OCI-LY1 (cell line): Measurements from ENCODE around the gene TP53.

Source experiments
- H2AFZ ChIP-seq: fragments of 200-600 bp; sonication (generic), shearing (Covaris generic); 2 replicates; pipeline ENCODE4 v1.6.0; 2014; ENCODE audit warnings: antibody characterized with exemption, mild to moderate bottlenecking, low read length
- H3F3A ChIP-seq: fragments of 200-600 bp; sonication (generic), shearing (Covaris generic); 2 replicates; pipeline ENCODE4 v1.6.0; 2014; ENCODE audit warnings: mild to moderate bottlenecking, antibody characterized with exemption, low read length, moderate library complexity; ENCODE audit not compliant: insufficient read depth
- H3K27ac ChIP-seq: fragments of 200-600 bp; sonication (generic); 2 replicates; pipeline ENCODE4 v1.5.1; 2014; ENCODE audit warnings: low read length, mixed run types, mild to moderate bottlenecking, low read depth; ENCODE audit not compliant: poor library complexity, severe bottlenecking
- H3K27me3 ChIP-seq: fragments of 200-600 bp; sonication (generic); 2 replicates; pipeline ENCODE4 v1.6.0; 2014; ENCODE audit warnings: antibody characterized with exemption, mild to moderate bottlenecking, low read length, moderate library complexity; ENCODE audit not compliant: insufficient read depth
- H3K36me3 ChIP-seq: fragments of 200-600 bp; sonication (generic); 2 replicates; pipeline ENCODE4 v1.6.1; 2014; ENCODE audit warnings: mild to moderate bottlenecking, antibody characterized with exemption, low read length, moderate library complexity, mixed read lengths; ENCODE audit not compliant: insufficient read depth
- H3K4me1 ChIP-seq: fragments of 200-600 bp; sonication (generic); 2 replicates; pipeline ENCODE4 v1.5.1; 2014; ENCODE audit warnings: mild to moderate bottlenecking, low read length, moderate library complexity; ENCODE audit not compliant: insufficient read depth, severe bottlenecking
- H3K4me2 ChIP-seq: fragments of 200-600 bp; sonication (generic), shearing (Covaris generic); 2 replicates; pipeline ENCODE4 v1.6.1; 2014; ENCODE audit warnings: low read length
- H3K4me3 ChIP-seq: fragments of 200-600 bp; sonication (generic); 2 replicates; pipeline ENCODE4 v1.5.1; 2014; ENCODE audit warnings: low read length, low read depth, mild to moderate bottlenecking, mixed read lengths; ENCODE audit not compliant: poor library complexity, severe bottlenecking
- H3K79me2 ChIP-seq: fragments of 200-600 bp; shearing (Covaris generic); 2 replicates; pipeline ENCODE4 v1.6.1; 2016; ENCODE audit warnings: mixed run types, low read length, mixed read lengths; ENCODE audit not compliant: insufficient read depth
- H3K9ac ChIP-seq: fragments of 200-600 bp; sonication (generic), shearing (Covaris generic); 2 replicates; pipeline ENCODE4 v1.6.1; 2014; ENCODE audit warnings: mild to moderate bottlenecking, low read length, mixed read lengths
- H3K9me2 ChIP-seq: fragments of 200-600 bp; sonication (generic), shearing (Covaris generic); 2 replicates; pipeline ENCODE4 v1.6.1; 2014; ENCODE audit warnings: low read depth, mild to moderate bottlenecking, low read length, mixed read lengths
- H3K9me3 ChIP-seq: fragments of 200-600 bp; shearing (Covaris generic); 2 replicates; pipeline ENCODE4 v1.6.1; 2014; ENCODE audit warnings: low read length, mixed read lengths
- H4K20me1 ChIP-seq: fragments of 200-600 bp; sonication (generic), shearing (Covaris generic); 2 replicates; pipeline ENCODE4 v1.6.0; 2016; ENCODE audit warnings: mild to moderate bottlenecking, low read length; ENCODE audit not compliant: insufficient read depth
- EZH2 ChIP-seq: fragments of 200-600 bp; sonication (generic), shearing (Covaris generic); IDR thresholded peaks from 2 replicates; pipeline ENCODE4 v1.8.0; 2017; ENCODE audit warnings: borderline replicate concordance, mixed run types, mild to moderate bottlenecking, antibody characterized with exemption, low read length, moderate library complexity, mixed read lengths
- TF ChIP-seq, protein P1 (sequence below): fragments of 200-600 bp; sonication (generic), shearing (Covaris generic); IDR thresholded peaks from 2 replicates; pipeline ENCODE4 v1.5.1; 2017; ENCODE audit warnings: mild to moderate bottlenecking, antibody characterized with exemption, low read length, moderate library complexity, mixed read lengths

Gene TP53

DNA sequence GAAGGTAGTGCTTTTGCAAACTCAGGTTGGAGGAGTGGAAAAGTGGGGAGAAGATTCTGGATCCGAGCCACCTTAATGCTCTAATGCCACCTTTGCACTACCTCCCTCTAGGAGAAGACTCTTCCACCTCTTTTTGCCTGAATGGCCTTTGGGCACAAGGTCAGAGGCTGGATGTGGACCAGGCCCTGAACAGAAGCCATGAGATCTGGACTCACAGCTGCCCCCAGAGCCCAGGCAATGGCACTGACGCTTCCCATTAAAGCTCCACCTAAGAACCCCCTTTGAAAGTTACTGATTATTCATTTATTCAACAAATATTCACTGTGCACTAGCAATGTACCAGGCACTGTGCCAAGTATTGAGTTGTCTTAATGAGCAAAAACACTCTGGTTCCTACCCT, 54.2 kb downstream of the TP53 start:
- H3K9me3 ChIP-seq = no peaks in the 10 kb centered on the region
- H3K27me3 ChIP-seq = no peaks in the 10 kb centered on the region
- no peaks in the 10 kb centered on the region for H3F3A ChIP-seq
- no peaks in the 10 kb centered on the region for H3K79me2 ChIP-seq
- H4K20me1 ChIP-seq = no peaks in the 10 kb centered on the region
- TF ChIP-seq EZH2 = no peak
- H2AFZ ChIP-seq = no peak overlapping the region
- H3K4me2 ChIP-seq = no peak overlapping the region
- no peak overlapping the region for H3K27ac ChIP-seq
- H3K4me3 ChIP-seq = no peak overlapping the region
- no peak overlapping the region for H3K9ac ChIP-seq
- H3K36me3 ChIP-seq = no peaks in the 10 kb centered on the region
- H3K9me2 ChIP-seq = no peaks in the 10 kb centered on the region
- H3K4me1 ChIP-seq = no peaks in the 10 kb centered on the region

DNA sequence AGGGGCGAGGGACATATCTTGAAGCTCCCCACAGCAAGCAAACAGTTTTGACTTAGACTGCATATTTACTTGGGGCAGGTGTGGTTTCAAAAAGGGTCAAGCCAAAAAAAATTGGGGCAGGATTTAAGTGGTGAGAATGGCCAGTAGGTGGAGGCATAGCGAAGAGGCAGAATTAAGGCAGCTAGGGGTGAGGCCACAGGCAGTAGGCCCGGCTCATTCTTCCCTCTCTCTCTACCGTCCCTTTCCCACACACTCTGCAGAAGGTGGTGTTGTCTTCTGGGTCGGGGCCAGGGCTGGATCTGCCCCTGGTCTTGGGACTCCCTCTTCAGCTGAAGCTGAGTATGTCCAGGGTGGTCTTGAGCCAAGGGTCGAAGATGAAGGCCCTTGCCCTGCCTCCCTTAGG, 54.8 kb downstream of the TP53 start:
- H3F3A ChIP-seq = no peaks in the 10 kb centered on the region
- no peaks in the 10 kb centered on the region for H3K9me3 ChIP-seq
- no peak overlapping the region for H3K4me2 ChIP-seq
- H3K27me3 ChIP-seq = no peaks in the 10 kb centered on the region
- no peaks in the 10 kb centered on the region for H3K36me3 ChIP-seq
- no peaks in the 10 kb centered on the region for H4K20me1 ChIP-seq
- no peak overlapping the region for H2AFZ ChIP-seq
- H3K9ac ChIP-seq = no peak overlapping the region
- no peaks in the 10 kb centered on the region for H3K4me1 ChIP-seq
- no peak overlapping the region for H3K27ac ChIP-seq
- H3K9me2 ChIP-seq = no peaks in the 10 kb centered on the region
- H3K79me2 ChIP-seq = no peaks in the 10 kb centered on the region
- TF ChIP-seq EZH2 = no peak
- TF ChIP-seq, protein P1, sequence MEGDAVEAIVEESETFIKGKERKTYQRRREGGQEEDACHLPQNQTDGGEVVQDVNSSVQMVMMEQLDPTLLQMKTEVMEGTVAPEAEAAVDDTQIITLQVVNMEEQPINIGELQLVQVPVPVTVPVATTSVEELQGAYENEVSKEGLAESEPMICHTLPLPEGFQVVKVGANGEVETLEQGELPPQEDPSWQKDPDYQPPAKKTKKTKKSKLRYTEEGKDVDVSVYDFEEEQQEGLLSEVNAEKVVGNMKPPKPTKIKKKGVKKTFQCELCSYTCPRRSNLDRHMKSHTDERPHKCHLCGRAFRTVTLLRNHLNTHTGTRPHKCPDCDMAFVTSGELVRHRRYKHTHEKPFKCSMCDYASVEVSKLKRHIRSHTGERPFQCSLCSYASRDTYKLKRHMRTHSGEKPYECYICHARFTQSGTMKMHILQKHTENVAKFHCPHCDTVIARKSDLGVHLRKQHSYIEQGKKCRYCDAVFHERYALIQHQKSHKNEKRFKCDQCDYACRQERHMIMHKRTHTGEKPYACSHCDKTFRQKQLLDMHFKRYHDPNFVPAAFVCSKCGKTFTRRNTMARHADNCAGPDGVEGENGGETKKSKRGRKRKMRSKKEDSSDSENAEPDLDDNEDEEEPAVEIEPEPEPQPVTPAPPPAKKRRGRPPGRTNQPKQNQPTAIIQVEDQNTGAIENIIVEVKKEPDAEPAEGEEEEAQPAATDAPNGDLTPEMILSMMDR = peak; percentile 66
- no peak overlapping the region for H3K4me3 ChIP-seq

DNA sequence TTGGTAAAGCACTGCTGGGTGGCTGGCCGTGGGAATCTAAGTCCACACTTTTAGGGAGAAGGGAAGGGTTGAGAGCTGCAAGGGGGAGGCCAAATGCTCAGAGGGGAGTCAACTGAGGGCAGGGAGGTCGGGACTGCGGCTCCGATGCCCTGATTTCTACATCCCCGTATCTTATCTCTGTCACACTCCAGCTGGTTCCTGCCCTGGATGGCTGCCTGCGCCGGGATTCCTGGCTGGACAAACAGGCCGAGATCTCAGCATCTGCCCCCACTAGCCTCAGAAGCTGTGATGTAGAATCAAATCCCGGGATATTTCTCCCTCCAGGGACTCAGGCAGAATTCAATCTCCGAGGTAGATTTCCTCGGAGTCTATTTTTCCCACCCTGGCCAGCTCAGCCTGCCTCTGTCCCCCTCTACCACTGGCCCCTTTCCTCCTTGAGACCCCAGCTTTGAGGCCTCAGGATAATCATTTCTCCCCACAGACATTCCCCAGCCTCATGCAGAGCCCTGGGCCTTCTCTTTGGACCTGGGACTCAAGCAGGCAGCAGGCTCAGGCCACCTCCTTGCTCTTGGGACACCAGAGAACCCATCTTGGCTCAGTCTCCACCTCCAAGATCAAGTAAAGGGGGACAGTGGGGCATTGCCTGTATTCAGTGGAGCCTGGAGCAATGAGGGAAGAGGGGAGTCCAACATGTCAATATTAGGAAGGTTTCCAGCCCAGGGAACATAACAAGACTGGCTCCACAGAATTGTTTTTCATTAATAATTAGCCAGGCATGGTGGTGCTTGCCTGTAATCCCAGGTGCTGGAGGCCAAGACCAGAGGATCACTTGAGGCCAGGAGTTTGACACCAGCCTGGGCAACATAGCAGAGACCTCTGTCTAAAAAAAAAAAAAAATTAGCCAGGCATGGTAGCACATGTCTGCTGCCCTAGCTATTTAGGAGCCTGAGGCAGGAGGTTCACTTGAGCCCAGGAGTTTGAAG, 55.6 kb downstream of the TP53 start:
- TF ChIP-seq EZH2 = no peak
- TF ChIP-seq, protein P1 = no peak
- Histone ChIP-seq H3K4me3 (no peak overlapping the region), H2AFZ (no peak overlapping the region), H3K9ac (no peak overlapping the region), H3K9me3 (no peaks in the 10 kb centered on the region), H3F3A (no peaks in the 10 kb centered on the region), H3K36me3 (no peaks in the 10 kb centered on the region), H4K20me1 (no peaks in the 10 kb centered on the region), H3K27me3 (no peaks in the 10 kb centered on the region), H3K79me2 (no peaks in the 10 kb centered on the region), H3K9me2 (no peaks in the 10 kb centered on the region), H3K27ac (no peak overlapping the region), H3K4me2 (no peak overlapping the region), H3K4me1 (peaks cover 5% of the 10 kb centered on the region)
